HK-2 (cell line): ENCODE results near the gene KCNJ11.

Source experiments
- DNase-seq: peaks from one replicate; pipeline ENCODE4 v3.0.0-alpha.2; 2018; ENCODE audit not compliant: unreplicated experiment

KCNJ11 gene

GRCh38 chr11:17391493-17392355 is 3.3 kb upstream of the KCNJ11 start:
- no peak for DNase-seq

- DNase-seq: no peak
Observed at GRCh38 chr11:17389957-17390649, 1.6 kb upstream of the KCNJ11 start.

- DNase-seq: peak; percentile 46
Observed at GRCh38 chr11:17389211-17389956, 925 bp upstream of the KCNJ11 start.

GRCh38 chr11:17387811-17388210 is 648 bp downstream of the KCNJ11 start:
- no peak for DNase-seq

- no peak for DNase-seq
Observed at GRCh38 chr11:17387254-17387653, 1.2 kb downstream of the KCNJ11 start.

GRCh38 chr11:17386331-17387084 is 2.0 kb downstream of the KCNJ11 start:
- peak; percentile 30 for DNase-seq

GRCh38 chr11:17385926-17386325 is 2.5 kb downstream of the KCNJ11 start:
- no peak for DNase-seq

GRCh38 chr11:17385492-17385891 is 3.0 kb downstream of the KCNJ11 start:
- DNase-seq: no peak

- DNase-seq: peak; percentile 57
Observed at GRCh38 chr11:17384002-17384511, 4.4 kb downstream of the KCNJ11 start.

- no peak for DNase-seq
Observed at GRCh38 chr11:17383461-17383860, 5.0 kb downstream of the KCNJ11 start.

- no peak for DNase-seq
Observed at GRCh38 chr11:17382046-17382728, 6.3 kb downstream of the KCNJ11 start.

- no peak for DNase-seq
Observed at GRCh38 chr11:17381156-17381555, 7.3 kb downstream of the KCNJ11 start.

GRCh38 chr11:17379383-17380180 is 8.9 kb downstream of the KCNJ11 start:
- no peak for DNase-seq

- DNase-seq: no peak
Observed at GRCh38 chr11:17378655-17379054, 9.8 kb downstream of the KCNJ11 start.

GRCh38 chr11:17376493-17376892 is 12.0 kb downstream of the KCNJ11 start:
- no peak for DNase-seq

- no peak for DNase-seq
Observed at GRCh38 chr11:17375547-17375946, 12.9 kb downstream of the KCNJ11 start.

GRCh38 chr11:17371614-17372013 is 16.8 kb downstream of the KCNJ11 start:
- no peak for DNase-seq

GRCh38 chr11:17369684-17370243 is 18.7 kb downstream of the KCNJ11 start:
- DNase-seq: no peak

GRCh38 chr11:17369094-17369493 is 19.4 kb downstream of the KCNJ11 start:
- DNase-seq: no peak

- no peak for DNase-seq
Observed at GRCh38 chr11:17368551-17368950, 19.9 kb downstream of the KCNJ11 start.
